GM18870 (cell line): Measurements from ENCODE around the gene CYB561A3.

Experiments used
- ATAC-seq: cut with Tn5 transposase; IDR thresholded peaks from one replicate; pipeline ENCODE4 v1.9.1; 2021; ENCODE audit warnings: moderate library complexity; ENCODE audit not compliant: unreplicated experiment

CYB561A3 gene

GRCh38 chr11:61345954-61346843 lies 15.5 kb downstream of the CYB561A3 start:
- ATAC-seq = no peak

DNA sequence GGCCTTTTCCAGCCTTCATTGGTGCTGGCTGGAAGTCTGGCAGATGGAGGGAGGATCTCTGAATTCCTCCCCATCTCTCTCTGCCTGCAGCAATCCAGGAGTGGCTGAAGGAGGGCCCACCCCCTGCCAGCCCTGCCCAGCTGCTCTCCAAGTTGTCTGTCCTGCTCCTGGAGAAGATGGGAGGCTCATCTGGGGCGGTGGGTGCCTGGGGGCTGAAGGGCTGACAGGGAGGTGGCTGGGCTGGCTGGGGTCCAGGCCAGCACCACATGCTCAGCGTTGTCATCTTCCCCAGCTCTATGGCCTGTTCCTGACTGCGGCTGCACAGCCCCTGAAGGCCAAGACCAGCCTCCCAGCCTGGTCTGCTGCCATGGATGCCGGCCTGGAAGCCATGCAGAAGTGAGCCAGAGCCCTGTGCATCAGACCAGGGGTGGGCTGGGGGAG lies 16.5 kb downstream of the CYB561A3 start:
- ATAC-seq = no peak

- no peak for ATAC-seq
These were observed 17.6 kb downstream of the CYB561A3 start for GRCh38 chr11:61343792-61344745.

- no peak for ATAC-seq
These were observed 19.4 kb downstream of the CYB561A3 start for GRCh38 chr11:61342207-61342803.

DNA sequence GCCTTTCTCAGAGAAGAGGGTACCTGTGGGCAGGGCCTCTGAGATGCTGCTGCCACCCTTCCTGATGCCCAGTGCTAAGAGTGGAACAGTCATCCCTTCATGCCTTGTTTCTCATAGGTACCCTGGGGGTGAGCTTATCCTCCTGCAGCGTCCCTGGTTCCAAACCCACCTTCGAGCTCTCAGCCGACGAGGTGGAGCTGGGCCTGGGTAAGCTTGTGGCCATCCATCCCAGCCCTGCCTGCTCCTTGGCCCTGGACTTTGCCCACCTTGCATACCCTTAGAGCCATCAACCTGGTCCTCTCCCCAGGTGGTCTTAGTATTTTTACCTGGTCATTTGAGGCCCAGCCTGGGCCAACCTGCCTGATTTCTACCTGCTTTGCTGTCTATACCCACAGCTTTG lies 20.0 kb downstream of the CYB561A3 start:
- ATAC-seq = no peak

GRCh38 chr11:61340979-61341378 lies 20.7 kb downstream of the CYB561A3 start:
- ATAC-seq = no peak

DNA sequence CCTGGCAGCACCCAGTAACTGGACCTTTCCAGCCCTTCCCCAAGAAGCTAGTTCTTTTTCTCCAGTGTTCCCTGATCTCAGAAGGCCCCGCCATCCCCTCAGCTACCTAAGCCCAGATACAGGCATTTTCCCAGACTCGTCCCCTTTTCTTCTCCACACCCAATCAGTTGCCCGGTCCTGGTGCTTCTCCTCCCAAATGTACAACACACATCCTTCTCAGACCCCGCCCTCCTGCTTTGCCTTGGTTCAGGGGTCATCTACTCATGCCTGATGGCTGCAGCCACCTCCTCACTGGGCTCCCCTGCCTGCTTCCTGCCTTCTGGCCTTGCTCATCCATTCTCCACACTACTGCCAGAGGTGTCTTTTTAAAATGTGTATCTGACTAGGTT lies 22.2 kb downstream of the CYB561A3 start:
- no peak for ATAC-seq

GRCh38 chr11:61338783-61339489 lies 22.7 kb downstream of the CYB561A3 start:
- no peak for ATAC-seq

GRCh38 chr11:61337706-61338470 lies 23.8 kb downstream of the CYB561A3 start:
- ATAC-seq = no peak

DNA sequence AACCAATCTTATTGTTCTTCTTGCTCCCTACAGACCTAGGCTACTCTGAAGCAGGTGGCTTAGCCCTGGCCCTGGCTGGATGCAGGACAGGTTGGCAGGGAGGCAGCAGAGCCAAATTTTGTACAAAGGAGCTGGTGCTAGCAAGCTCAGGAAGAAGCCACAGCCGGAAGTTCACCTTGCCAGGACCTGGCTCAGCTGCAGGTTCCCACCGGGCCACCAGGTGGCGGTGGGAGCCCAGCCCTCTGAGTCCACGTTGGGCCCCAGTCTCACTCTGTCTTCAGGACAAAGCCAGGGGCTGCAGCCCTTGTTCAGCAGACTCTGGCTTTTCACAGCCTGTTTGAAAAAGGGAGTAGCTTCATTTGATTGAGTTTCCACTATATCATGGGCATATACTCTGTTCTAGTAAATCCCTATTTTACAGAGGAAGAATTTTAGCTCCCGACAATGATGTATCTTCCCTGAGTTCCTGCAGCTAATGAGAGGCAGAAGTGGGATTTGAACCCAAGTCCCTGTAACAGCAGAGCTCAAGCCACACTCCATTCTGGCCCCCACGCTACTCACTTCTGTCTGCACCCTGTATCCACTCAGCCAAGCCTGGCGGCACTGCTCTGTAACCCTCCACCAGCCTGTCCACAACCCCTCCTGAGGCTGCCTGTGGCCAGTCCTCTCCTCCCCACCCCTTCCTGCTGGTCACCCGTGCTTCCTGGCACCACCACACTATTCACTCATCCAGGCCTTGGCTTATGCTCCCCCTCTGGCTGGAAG lies 25.3 kb downstream of the CYB561A3 start:
- no peak for ATAC-seq

DNA sequence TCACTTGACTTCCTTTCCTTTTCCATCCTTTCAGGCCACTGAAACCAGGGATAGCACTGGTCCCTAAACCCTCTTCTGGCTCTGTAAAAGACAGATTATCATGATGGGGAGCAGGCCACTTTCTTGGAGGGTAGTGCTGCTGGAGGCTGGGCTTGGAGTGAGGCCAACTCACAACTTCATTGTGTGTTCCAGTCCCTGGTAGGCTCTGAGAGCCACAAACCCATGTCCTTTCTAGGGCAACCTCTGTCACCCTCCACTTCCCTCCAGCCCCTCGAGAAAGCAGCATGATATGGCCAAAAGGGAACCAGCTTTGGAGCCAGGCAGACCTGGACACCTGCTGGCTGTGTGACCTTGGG lies 26.3 kb downstream of the CYB561A3 start:
- no peak for ATAC-seq

DNA sequence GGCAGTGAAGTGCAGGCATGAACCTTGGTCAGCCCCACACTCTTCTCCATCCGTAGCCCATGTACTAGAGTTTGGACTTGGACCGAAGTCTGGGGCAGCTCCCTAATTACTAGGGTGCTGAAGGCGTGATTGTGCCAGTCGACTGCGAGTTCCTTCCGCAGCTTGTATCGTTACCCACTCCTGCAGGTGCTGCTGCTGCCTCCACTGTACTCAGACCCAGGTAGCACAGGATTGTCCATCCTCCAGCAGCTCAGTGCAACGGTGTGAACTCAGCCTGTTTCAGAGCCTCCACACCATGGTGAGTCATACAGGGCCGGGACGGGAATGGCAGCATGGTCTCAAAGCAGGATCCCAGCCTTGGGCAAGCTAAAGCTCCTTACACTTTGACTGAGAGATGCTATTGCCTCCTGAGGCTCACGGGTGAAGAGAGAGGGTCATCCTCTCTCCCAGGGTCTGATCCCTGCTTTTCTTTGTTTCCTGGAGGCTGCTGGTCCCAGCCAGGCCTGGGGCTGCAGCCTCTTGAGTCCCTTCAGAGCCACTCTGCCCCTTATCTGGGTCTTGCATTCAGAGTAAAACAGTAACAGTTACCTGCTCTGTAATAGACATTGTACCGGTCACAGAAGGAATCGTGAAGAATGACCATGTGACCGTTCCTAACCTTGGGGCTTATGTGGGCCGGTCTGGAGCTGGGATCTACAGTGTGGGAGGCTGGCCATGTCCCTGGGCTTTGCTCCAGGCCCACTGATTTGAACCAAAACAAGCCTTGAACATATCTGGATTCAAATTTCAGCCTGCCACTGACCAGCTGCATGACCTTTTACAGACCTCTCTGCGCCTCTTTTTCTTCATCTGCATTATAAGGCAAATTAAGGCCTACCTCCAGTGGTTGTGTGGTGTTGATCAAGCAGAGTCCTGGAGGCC lies 27.0 kb downstream of the CYB561A3 start:
- ATAC-seq = no peak

GRCh38 chr11:61333550-61334433 lies 27.9 kb downstream of the CYB561A3 start:
- ATAC-seq = no peak

DNA sequence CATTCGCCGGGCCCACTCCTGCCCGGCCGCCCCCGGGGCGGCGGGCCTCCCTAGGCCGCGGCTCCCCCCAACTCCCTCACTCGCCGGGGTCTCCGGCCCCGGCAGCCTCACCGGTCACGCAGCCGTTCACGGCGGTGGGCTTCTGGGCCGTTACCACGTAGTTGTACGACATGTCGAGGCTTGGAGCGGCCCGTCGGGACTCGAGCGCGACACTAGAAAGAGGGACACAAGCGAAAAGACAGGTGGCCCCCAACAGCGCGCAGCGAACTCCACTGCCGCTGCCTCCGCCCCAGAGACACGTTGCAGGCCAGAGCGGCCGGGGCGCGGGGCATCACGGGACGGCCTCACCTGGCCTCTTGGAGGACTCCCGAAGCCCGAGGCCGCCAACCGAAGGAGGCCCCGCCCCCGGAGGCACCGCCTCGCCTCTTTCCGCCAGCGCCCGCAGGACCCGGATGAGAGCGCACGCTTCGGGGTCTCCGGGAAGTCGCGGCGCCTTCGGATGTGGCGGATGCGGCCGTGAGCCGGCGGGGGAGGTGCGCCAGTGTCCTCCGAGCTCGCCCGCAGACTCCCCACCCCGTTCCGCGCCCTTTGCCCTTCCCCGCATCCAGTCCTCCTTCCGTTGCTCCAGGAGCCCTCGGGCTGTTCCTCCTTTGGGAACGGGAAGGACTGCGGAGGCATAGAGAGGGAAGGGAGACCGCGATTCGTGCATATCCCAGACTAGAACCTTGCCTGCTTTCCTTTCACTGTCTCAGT lies 28.7 kb downstream of the CYB561A3 start, which contains the start of the genes DDB1 and TKFC:
DDB1 (minus strand) TSS at position 309 of the 753 bp plus-strand sequence; CDS start at position 172, 137 bp downstream.
TKFC (plus strand) TSS at position 432 of the 753 bp plus-strand sequence. CDS start 1,501 bp downstream, outside the sequence.
- ATAC-seq = peak; percentile 47

DNA sequence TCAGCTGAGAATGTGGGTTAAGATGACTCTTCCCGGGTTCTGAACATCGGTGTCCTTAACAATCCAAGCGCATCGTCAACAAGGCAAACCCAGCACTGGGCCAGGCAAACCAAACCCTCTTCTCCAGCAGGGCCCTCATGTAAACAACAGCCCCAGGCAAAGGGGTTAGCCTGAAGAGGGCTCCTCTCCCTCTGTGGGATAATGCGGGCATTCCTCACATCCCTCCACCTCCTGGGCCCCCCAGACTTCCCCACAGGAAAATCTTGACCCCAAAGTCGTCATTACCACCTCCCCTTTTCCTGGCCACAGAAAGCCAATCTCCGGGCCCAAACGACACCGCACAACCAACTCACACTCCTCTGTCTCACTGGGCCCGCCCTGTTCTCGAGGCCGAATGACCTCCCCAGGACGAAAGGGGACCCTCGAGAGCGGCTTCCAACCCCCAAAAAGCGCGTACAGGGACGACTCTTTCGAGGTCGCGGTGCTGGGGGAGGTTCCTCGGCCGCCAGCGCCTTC lies 29.3 kb downstream of the CYB561A3 start:
- no peak for ATAC-seq

GRCh38 chr11:61331651-61332050 lies 30.0 kb downstream of the CYB561A3 start:
- ATAC-seq = no peak
